Myocyte (in vitro differentiated cells): ENCODE results near the gene GCK. TPM values are rescaled to one million over a fixed set of nuclear protein-coding genes. Genes with fewer than 3 reads are reported as not detected.
"Not testable (repeated sequence)": the region's sequence is repeated elsewhere in the genome, so short reads cannot be mapped to it uniquely, and the experiment has no call there.

ENCODE experiments used
- DNase-seq: peaks from one replicate; pipeline ENCODE4 v3.0.0-alpha.2; 2012; ENCODE audit warnings: low read depth
- total RNA-seq: library from RNA; depleted of rRNA; stranded (reverse); fragments of >200 nt; gene quantifications from 2 replicates; pipeline ENCODE4 v1.2.3, GENCODE V29; 2014

The GCK gene
- total RNA-seq, 1 donor from 2014 or later, result 0.13 TPM

DNA sequence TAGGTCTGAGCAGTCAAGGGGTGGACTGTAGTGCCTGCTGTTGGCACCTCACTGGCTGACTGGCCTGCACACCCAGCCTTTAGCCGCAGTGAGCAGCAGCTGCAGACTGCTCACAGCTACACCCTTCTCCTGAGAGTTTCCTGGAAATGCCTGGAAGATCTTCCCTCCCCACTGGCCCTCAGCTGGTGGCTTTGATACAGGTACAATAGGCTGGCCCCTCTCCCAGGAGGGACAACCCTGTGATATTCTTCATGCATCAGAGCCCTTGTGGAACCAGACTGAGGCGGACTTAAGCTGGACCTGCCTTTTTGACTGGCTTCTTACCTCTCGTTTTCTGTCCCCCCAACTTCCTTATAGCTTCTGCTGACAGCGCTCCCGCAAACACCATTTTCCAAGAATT lies 6.4 kb downstream of the GCK start:
- no peak for DNase-seq

GRCh38 chr7:44180631-44181030 lies 8.6 kb downstream of the GCK start:
- no peak for DNase-seq

DNA sequence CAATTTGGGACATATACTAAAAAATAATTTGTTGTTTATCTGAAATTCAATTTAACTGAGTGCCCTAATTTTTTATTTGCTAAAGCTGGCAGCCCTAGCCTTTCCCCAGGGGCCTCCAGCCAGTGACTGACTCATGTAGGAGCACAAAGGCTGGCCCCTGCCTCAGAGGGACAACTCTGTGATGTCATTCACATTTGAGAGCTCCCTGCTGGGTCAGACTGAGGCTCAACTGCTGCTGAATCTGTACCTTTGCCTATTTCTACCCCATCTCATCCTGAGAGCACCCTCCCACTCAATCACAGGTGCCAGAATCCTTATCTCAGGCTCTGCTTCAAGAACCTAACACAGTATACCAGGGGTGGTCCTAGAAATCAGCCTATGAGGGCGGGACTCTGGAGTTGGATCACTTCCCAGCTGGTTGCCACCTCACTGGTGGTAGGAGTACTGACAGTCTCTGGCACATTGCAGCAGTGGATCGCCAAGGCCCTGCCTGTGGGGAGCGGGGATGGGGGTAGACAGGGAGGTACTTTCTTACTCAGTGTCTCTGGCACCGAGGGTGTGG lies 11.6 kb downstream of the GCK start:
- peak; percentile 59 for DNase-seq

DNA sequence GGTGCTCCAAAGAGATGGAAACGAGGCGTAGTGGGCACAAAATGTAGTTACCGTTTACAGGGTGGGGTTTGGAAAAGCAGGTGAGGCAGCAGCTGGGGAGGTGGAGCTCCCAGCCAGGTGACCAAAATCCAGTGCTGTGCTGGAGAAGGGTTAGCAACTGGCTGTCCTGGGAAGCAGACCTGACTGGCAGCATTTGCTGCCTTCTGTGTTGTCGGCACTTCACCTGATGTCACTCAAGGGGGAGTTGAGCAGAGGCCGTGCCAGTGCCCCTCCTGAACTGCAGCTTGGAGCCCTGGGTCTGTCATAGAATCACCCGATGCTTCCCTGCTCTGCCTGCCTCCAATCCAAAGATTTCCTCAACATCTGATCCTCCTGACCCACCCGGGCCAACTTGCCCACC lies 12.8 kb downstream of the GCK start:
- no peak for DNase-seq

DNA sequence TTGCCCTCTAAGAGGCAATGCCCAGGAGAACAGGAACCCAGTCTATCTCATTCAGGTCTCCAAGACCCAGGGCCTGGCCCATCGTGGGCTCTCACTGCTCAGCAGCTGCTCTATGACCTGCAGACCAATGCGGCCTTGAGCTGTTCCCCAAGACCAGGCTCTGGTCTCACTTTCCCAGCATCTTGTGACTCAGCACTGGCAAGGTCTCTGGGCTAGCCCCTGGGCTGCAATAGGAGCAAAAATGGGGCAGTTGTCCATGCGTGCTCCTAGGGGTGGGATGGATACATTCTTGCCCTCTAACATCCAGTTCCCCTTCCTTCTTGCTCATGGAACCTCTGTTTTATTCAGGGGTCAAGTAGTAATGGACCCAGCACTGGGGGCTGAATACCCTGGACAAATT lies 13.5 kb downstream of the GCK start:
- DNase-seq, result no peak

DNA sequence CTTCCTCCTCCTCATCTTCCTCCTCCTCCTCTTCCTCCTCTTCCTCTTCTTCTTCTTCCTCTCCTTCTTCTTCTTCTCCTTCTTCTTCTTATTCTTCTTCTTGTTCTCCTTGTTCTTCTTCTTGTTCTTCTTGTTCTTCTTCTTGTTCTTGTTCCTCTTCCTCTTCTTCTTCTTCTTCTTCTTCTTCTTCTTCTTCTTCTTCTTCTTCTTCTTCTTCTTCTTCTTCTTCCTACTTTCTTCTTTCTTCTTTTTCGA lies 14.6 kb downstream of the GCK start:
- DNase-seq, result not testable (repeated sequence)

- no peak for DNase-seq
Observed at GRCh38 chr7:44173911-44174693, 15.1 kb downstream of the GCK start.

DNA sequence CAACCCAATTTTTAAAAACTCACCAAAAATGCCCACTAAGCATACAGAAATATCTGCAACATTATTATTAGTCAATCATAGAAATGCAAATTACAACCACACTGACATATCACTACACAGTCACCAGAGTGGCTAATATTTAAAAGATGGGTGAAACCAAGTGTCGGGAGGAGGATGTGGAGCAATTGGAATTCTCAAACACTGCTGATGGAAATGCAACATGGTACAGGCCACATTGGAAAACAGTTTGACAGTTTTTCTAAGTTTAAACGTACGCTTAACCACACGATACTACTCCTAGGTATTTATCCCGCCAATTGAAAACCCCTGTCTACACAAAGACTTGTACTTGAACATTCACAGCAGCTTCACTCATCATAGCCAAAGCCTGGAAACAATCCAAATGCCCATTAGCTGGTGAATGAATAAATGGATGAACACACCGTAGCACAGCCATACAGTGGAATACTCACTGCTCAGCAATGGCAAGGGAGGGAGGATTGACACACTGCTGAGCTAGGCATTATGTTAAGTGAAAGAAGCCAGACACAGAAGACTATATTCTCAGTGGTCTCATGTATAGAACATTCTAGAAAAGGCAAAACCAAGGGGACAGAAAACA lies 16.3 kb downstream of the GCK start:
- no peak for DNase-seq

- DNase-seq, result no peak
Observed at GRCh38 chr7:44172352-44172751, 16.9 kb downstream of the GCK start.

DNA sequence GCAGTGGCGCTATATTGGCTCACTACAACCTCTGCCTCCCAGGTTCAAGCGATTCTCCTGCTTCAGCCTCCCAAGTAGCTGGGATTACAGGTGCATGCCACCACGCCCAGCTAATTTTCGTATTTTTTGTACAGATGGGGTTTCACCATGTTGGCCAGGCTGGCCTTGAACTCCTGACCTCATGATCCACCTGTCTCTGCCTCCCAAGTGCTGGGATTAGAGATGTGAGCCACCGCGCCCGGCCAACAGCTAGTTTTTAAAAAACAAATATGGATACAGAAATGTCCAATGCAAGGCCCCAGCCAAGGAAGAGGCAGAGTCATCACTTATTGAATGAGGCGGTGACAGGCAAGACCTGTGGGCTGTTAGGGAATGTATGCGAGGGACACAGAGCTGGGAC lies 17.3 kb downstream of the GCK start:
- DNase-seq, result not testable (repeated sequence)

GRCh38 chr7:44167920-44168319 lies 21.3 kb downstream of the GCK start:
- DNase-seq, result no peak

DNA sequence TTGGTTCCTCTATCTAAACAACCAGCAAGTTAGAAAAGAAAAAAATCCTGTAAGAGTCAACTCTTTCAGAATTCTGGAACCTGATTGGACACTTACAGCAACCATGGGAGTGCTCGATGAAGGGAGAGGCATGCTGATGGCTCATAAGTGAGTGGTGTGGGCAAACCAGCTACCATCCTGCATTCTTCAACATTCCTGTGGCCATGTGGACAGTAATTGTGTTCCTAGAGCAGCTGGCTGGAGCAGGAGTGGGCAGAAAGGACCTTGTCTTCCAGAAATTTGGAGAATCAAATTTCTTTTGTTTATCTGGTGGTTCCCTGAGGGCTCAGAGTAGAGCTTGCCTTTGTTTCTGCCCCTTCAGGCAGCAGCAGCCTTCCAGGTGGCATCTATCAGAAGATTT lies 25.6 kb downstream of the GCK start:
- peak; percentile 99 for DNase-seq

- no peak for DNase-seq
Observed at GRCh38 chr7:44162785-44163395, 26.3 kb downstream of the GCK start.

DNA sequence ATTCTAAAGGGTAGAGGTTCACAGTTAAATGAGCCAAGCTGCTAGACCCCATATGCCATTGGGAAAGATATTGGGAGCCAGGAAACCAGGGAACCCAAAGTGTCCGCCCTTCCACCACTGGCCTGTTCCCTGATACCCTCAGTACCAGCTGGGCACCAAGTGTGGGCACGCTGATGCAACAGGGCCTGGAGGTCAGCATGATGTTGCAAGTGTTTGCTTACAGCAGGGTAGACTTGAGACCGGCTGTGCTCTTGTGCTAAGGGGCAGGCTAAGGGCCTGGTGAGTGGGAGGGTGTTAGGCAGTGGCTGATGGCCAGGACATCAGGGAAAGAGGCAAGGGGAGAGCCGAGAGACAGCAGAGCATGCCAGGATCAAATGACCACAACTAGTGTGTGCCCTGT lies 27.1 kb downstream of the GCK start:
- DNase-seq, result peak; percentile 92

- DNase-seq, result no peak
Observed at GRCh38 chr7:44161371-44161770, 27.9 kb downstream of the GCK start.

- no peak for DNase-seq
Observed at GRCh38 chr7:44159824-44160630, 29.2 kb downstream of the GCK start.

- no peak for DNase-seq
Observed at GRCh38 chr7:44158873-44159631, 30.2 kb downstream of the GCK start.

GRCh38 chr7:44158096-44158872 lies 31.0 kb downstream of the GCK start:
- no peak for DNase-seq

GRCh38 chr7:44157116-44158080 lies 31.8 kb downstream of the GCK start:
- no peak for DNase-seq
